Frontal cortex (tissue), 4 donors: ENCODE measurements around the gene SEMA5B. TPM values are rescaled to one million over a fixed set of nuclear protein-coding genes. Genes with fewer than 3 reads are reported as not detected.
A peak's percentile ranks its signal among the peaks of the same experiment; 100 is the strongest.

Experiments used
- DNase-seq, 2 donors: peaks; one replicate each; pipeline ENCODE4 v3.0.0; 2012; ENCODE audit warnings: low spot score in 2 of 2
- FAIRE-seq: peaks from 2 replicates; lab custom pipeline; 2012; peaks lifted over from hg19 to GRCh38; lab: Jason Lieb, UNC
- total RNA-seq: library from RNA; depleted of rRNA; stranded (reverse); fragments of >200 nt; gene quantifications from one replicate; pipeline ENCODE4 v1.2.3, GENCODE V29; 2014
- donor health status: control.
- donor health status: control.
- donor health status: control.

The SEMA5B gene
- total RNA-seq, 1 donor from 2014 or later = 9.0 TPM

- no peak for FAIRE-seq
- DNase-seq = no peak
Measured at GRCh38 chr3:122956693-122957455, 70.7 kb downstream of the SEMA5B start.

DNA sequence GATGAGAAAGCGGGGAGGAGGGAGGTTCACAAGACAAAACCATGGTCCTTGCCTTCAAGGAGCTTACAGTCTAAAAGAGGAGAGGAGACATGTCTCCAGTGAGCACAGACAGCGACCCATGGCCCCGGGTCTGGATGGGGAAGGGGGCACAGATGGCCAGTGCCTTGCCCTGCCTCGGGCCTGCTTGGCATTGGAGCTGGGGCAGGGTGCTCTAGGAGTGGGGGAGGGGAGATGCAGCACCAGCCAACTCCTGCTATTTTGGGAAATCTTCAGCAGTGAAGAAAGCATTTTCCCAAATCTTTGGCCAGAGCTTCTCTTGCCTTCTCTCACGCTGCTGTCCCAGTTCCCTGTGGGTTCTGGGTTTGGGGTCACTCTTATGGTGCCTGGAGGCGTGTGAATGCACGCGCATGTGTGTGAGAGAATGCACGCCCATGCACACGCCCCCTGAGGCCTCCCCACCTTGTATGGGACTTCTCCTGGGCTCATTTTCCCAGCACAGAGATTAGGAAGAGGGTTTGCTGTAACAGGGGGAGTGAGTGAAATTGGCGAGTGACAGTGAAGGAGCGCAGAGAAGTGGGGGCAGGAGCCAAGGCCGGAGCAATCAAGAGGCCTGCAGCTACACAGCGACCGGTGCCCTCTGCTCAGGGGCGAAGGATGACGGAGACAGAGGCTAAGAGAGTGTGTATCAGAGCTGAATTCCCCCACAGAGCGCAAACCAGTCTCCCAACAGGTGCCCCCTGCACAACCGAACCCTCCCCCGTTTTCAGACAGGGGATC, 71.5 kb downstream of the SEMA5B start:
- FAIRE-seq = no peak

GRCh38 chr3:122952520-122952919, 75.0 kb downstream of the SEMA5B start:
- FAIRE-seq (no peak), DNase-seq (peak in 1 of 2 donors; percentile 42)

More for the DNA sequence above, 71.5 kb downstream of the SEMA5B start:
- DNase-seq = no peak

DNA sequence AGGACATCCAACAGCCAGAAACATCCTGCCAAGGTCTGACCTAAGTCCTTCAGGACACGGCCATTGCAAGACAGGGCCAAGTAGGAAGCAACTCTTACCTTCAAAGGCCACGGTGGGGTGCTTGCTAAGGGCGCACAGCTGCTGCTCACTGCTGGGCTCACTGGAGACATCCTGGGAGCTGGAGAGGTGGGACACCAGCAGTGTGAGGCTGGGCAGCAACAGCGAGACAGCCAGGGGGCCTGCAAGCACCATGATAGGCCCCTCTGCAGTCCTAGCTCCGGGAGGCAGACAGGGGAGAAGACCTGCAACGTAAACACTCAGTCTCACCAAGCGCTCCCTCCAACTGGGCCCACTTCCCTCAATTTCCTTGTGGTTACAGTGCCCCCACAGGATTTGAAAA, 79.2 kb downstream of the SEMA5B start:
- DNase-seq (no peak), FAIRE-seq (no peak)

GRCh38 chr3:122947738-122948137, 79.8 kb downstream of the SEMA5B start:
- no peak for DNase-seq
- no peak for FAIRE-seq

DNA sequence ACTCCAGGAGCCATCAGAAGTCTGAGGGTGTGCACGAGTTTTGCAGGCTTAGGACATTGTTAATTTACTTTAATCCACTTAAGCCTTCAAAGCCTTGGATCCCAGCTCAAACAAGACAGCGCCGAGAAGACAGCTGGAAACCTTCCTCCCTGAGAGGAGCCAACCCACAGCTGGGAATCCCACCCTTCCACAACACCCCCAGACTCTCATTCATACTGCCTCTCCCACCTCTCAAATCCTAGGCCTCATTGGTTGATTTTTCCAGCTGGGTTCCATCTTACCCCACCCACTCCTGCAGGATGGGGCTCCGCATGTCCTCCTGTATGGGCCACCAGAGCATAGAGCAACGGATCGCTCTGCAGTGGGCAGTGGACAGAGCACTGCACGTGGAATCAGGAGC, 80.4 kb downstream of the SEMA5B start:
- FAIRE-seq (no peak), DNase-seq (no peak)

DNA sequence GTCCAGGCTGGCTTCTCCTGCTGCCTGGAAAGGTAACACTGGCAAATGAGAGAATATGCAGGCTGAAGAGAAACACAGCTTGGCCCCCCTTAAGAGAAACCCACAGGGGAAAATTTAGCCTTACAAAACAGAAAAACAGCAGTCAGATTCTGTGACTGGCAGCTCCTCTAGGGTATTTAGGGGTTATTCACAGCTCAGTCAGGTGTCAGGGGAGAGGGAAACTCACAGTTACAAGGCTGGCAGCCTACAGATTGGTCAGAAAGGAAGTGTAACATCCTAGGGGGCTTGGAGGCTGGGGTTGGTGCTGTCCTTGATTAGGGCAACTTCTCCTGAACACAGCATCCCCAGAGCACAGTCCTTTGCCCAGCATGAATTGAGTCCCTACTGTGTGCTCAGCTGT, 81.4 kb downstream of the SEMA5B start:
- DNase-seq = no peak
- FAIRE-seq = no peak

GRCh38 chr3:122945230-122945629, 82.3 kb downstream of the SEMA5B start:
- FAIRE-seq (no peak), DNase-seq (no peak)

- DNase-seq (no peak), FAIRE-seq (no peak)
Measured at GRCh38 chr3:122944671-122945161, 82.8 kb downstream of the SEMA5B start.

DNA sequence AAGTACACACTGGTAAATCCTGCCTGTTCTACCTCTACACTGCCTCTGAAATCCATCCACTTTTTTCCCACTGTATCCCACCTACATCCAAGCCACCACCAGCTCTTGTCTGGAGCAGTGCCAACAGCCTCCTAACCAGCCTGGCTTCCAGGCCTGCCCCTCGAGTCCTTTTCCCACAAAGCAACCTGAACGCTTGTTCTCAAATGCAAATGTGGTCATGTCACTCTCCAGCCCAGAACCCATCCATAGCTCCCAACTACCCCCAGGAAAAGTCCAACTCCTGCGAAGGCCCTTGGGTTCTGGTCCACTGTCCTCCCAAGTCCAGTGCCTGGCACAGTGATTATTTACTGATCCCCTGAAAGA, 83.8 kb downstream of the SEMA5B start:
- DNase-seq = no peak
- FAIRE-seq = no peak

- DNase-seq (peak in 1 of 2 donors; percentile 82), FAIRE-seq (no peak)
Measured at GRCh38 chr3:122942937-122943827, 84.4 kb downstream of the SEMA5B start.

DNA sequence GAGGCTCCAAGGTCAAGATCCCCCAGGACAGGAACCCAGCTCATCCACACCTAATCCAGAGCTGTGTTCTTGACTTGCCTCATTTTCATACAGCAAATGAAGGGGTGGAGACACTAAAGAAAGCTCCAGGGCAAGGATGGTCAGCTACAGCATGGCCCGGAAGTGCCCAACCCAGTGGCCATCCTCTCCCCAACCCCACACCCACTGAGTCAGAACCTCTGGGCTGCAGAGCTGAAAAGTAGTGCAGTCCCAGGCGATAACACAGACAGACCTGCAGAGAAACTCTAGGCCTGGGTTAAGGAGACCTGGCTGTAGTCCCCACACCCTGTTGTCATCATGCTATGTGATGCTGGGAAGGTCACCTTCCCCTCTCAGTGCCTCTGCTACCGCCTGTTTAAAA, 85.3 kb downstream of the SEMA5B start:
- FAIRE-seq (no peak), DNase-seq (no peak)

GRCh38 chr3:122941228-122942206, 86.0 kb downstream of the SEMA5B start:
- FAIRE-seq (no peak), DNase-seq (no peak)

DNA sequence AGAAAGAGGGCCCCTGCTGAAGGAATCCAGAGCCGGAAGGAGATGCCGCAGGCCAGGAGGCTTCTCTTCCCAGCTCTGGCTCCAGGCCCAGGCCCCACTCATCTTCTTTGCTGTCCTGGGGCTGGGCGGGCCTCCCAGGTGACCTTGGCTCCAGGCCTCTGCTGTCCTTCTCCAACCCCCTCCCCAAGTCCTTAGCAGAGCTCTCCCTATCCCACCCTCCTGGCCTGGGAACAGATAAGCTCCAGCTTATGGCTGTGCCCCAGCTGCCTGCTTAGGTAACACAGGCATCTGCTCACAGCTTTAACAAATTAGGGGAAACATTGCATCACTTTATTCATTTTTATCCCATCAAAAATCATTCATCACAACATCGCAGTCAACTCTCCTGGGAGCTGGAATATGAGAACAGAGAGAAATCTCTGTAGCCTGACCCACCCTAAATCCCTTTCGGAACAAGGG, 86.9 kb downstream of the SEMA5B start:
- DNase-seq = no peak
- no peak for FAIRE-seq

DNA sequence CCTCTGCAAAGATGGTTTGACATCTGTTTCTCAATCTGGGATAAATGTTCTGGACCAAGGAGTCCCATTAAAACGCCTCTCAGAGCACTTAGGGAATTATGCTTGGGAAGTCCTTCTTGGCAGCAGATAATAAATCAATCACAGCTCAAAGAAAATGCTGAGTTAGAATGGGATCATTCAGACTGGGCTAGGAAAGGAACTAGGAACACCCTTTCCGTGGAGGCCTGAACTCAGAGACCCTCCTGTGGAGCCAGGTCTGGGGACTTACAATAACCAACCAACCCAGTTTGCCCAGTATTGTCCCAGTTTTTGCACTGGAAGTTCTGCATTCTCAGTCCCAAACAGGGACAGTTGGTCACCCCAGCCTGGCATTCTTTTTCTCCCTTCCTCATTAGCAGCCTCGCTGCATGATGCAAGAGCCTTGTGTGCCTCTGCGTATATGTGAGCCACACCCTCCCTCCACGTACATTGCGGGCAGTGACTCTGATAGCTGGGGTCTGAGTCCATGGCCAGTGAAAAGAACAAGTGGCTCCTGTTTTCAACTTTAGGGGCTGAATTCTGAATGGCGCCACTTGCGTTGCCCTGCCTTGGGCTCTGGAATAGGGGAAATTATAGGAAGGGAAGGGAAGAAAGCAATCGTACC, 88.7 kb downstream of the SEMA5B start:
- FAIRE-seq = no peak
- no peak for DNase-seq

DNA sequence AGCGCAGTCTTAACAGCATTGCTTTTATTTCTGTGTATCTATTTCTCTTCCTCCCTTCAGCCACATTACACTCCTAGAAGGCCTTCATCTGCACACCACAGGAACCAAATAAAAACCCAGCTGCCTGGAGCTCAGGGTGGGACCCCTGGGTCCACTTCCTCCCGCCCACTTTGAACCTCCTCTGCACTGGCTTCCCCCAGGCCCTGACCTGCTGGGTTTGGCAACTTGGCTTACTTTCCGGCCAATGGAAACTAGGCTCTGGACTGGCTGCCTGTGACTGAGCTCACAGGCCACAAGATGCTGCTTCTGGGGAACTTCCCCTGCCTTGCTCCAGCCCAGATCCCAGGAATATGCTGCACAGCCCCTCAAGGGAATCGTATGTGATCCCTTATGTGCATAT, 89.8 kb downstream of the SEMA5B start:
- no peak for DNase-seq

GRCh38 chr3:122936986-122937385, 90.6 kb downstream of the SEMA5B start:
- FAIRE-seq (no peak), DNase-seq (no peak)

More for the DNA sequence above, 89.8 kb downstream of the SEMA5B start:
- FAIRE-seq = no peak

DNA sequence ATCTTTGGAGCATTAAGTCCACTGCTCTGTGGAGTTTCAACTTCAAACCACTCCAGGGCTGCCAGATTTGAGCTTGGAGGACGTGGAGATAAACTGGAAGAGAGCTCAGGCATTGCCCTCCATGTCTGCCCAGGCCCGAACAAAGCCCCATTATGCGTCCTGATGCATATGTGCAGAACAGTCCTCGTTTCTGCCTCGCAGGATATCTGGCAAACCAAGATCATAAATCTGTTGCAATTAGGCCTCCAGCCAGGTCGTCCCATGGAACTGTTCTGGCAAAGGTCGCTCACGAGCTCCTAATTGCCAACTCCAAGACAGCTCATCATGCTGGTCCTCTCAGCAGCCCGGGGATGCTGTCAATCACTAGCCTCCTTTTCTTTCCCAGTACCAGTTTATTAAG, 91.2 kb downstream of the SEMA5B start:
- FAIRE-seq (no peak), DNase-seq (no peak)
